HL-60 (cell line): ENCODE measurements around the gene EP400.
"Not testable (repeated sequence)": the region's sequence is repeated elsewhere in the genome, so short reads cannot be mapped to it uniquely, and the experiment has no call there.

Experiments
- DNase-seq, 2 experiments: peaks; one replicate each; pipeline ENCODE4 v3.0.0-alpha.2; 2010 to 2020; ENCODE audit warnings: low read depth in 1 of 2, low spot score in 1 of 2
- H3K27ac ChIP-seq: fragments of 250-450 bp; sonication (Bioruptor Pico); replicated peaks from 2 replicates; pipeline ENCODE4 v1.5.1; 2020; ENCODE audit warnings: mild to moderate bottlenecking, moderate library complexity
- H3K27me3 ChIP-seq: fragments of 250-450 bp; sonication (Bioruptor Pico); 2 replicates; pipeline ENCODE4 v1.5.1; 2021; ENCODE audit warnings: mild to moderate bottlenecking, moderate library complexity; ENCODE audit not compliant: insufficient read depth, poor library complexity, severe bottlenecking
- H3K4me3 ChIP-seq: replicated peaks from 2 replicates; pipeline ENCODE4 v1.5.1; 2011; ENCODE audit warnings: mild to moderate bottlenecking, control low read depth, low read length; ENCODE audit not compliant: insufficient read depth
- GABPA ChIP-seq: IDR thresholded peaks from 2 replicates; pipeline ENCODE4 v1.6.1; 2012; ENCODE audit warnings: low read depth
- POLR2AphosphoS5 ChIP-seq: IDR thresholded peaks from 2 replicates; pipeline ENCODE4 v1.6.1; 2012; ENCODE audit warnings: low read depth
- REST ChIP-seq: IDR thresholded peaks from 2 replicates; pipeline ENCODE4 v1.6.1; 2012; ENCODE audit warnings: low read depth; ENCODE audit not compliant: insufficient replicate concordance
- SPI1 ChIP-seq: IDR thresholded peaks from 2 replicates; pipeline ENCODE4 v1.6.1; 2012; ENCODE audit warnings: low read depth, mild to moderate bottlenecking, borderline replicate concordance
- TF ChIP-seq, protein P1 (sequence below): IDR thresholded peaks from one replicate; pipeline ENCODE4 v1.5.1; 2011; ENCODE audit warnings: low read length, control low read depth, inconsistent platforms; ENCODE audit not compliant: insufficient read depth

EP400 gene

DNA sequence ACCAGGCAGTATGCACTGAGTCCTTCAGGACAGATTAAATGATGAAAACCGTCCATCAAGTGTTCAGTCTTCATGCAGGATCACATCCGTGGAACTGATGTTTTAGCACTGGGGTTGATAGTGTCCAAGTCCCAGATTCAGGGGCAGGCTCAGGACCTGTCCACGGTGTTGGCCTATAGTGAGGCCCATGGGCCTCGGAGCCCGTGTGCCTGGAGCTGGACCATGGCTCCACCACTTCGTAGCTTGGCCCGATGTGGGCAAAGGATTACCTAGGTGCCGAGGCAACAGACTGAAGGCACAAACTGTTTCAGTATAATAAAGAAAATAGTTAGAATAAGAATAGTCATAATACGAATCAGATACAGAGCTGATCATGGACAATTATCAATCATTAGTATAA is 152.6 kb downstream of the EP400 start:
- Histone ChIP-seq H3K4me3 (no peak overlapping the region), H3K27me3 (no peaks in the 10 kb centered on the region), H3K27ac (no peak overlapping the region)
- TF ChIP-seq REST (no peak), SPI1 (no peak), POLR2AphosphoS5 (no peak)
- TF ChIP-seq, protein P1, sequence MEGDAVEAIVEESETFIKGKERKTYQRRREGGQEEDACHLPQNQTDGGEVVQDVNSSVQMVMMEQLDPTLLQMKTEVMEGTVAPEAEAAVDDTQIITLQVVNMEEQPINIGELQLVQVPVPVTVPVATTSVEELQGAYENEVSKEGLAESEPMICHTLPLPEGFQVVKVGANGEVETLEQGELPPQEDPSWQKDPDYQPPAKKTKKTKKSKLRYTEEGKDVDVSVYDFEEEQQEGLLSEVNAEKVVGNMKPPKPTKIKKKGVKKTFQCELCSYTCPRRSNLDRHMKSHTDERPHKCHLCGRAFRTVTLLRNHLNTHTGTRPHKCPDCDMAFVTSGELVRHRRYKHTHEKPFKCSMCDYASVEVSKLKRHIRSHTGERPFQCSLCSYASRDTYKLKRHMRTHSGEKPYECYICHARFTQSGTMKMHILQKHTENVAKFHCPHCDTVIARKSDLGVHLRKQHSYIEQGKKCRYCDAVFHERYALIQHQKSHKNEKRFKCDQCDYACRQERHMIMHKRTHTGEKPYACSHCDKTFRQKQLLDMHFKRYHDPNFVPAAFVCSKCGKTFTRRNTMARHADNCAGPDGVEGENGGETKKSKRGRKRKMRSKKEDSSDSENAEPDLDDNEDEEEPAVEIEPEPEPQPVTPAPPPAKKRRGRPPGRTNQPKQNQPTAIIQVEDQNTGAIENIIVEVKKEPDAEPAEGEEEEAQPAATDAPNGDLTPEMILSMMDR = no peak
- no peak for DNase-seq

DNA sequence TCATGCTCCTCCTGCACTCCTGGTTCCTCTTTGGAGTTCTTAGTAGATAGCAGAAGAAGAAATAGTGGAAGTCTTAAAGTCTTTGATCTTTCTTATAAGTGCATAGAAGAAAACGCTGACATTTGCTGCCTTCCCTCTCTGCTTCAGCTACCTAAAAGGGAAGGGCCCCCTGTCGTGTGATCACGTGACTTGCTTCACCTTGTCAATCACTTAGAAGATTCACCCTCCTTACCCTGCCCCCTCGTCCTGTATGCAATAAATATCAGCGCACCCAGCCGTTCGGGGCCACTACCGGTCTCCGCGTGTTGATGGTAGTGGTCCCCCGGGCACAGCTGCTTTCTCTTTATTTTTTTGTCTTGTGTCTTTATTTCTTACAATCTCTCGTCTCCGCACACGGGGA is 153.3 kb downstream of the EP400 start:
- H3K27me3 ChIP-seq, DNase-seq, H3K27ac ChIP-seq, H3K4me3 ChIP-seq: not testable (repeated sequence)

DNA sequence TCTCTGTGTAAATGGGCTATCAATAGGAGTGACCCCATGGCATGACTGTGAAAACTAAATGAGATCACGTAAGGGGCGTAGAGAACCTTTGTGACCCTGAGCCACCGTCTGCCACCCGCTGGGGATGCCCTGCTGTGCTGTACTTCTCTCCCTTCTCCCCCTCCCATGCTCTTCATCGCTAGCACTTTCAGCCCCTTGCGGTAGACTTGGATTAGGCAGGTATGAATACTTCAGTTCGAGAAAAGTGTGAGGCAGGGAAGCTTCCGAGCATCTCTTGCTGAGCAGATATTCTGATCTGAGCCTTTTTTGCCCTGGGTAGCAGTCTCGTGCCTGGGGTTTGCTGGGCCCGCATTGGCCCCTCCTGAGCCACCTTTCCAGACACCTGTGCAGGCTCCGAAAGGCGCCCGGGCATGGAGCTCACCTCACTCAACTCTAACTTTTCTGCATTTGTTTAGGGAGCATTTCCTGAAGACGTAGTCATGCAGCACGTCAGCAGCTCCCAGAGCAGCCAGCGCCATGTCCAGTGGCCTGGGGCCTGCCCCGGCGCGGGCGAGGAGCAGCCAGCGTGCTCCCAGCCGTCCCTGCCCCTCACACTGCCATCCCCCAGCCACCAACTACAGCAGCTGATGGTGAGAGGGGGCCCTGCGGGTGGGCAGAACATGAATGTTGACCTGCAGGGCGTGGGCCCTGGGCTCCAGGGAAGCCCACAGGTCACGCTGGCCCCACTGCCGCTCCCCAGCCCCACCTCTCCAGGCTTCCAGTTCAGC is 154.0 kb downstream of the EP400 start:
- H3K4me3 ChIP-seq = no peak overlapping the region
- DNase-seq = no peak
- TF ChIP-seq SPI1 = no peak
- TF ChIP-seq, protein P1 = no peak
- no peak for TF ChIP-seq REST
- no peak for TF ChIP-seq POLR2AphosphoS5
- no peak for TF ChIP-seq GABPA
- no peaks in the 10 kb centered on the region for H3K27me3 ChIP-seq
- no peak overlapping the region for H3K27ac ChIP-seq

DNA sequence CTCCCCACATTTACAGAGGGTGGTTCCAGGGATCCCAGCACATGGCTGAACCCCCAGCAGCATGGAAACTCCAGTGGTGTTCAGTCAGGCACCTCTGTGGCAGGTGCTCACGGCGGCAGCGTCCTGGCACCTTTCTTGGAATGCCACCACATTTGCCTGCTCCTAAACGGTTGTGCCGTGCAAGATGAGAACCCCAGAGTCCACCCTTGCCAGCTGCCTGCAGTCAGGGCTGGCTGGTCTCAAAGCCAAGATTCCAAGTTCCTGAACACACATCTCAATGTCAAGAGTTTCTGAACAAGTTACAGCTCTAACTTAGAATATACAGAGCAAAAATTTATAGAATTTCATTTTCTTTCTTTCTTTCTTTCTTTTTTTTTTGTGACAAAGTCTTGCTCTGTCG is 155.7 kb downstream of the EP400 start:
- Histone ChIP-seq H3K4me3 (no peak overlapping the region), H3K27me3 (no peaks in the 10 kb centered on the region)

More for the DNA sequence above, 155.7 kb downstream of the EP400 start:
- DNase-seq = no peak
- no peak overlapping the region for H3K27ac ChIP-seq
- TF ChIP-seq POLR2AphosphoS5 (no peak), REST (no peak), GABPA (no peak), SPI1 (no peak)
- TF ChIP-seq, protein P1 = no peak
